ENCODE data around the gene RGCC. TPM values are rescaled to one million over a fixed set of nuclear protein-coding genes. Genes with fewer than 3 reads are reported as not detected.
"Not testable (repeated sequence)": the region's sequence is repeated elsewhere in the genome, so short reads cannot be mapped to it uniquely, and the experiment has no call there.

RGCC gene
- total RNA-seq, 1 experiment from 2014 or later, result 3.4 TPM

GRCh38 chr13:41418731-41419130, 38.6 kb upstream of the RGCC start:
- intact Hi-C loops (cut with micrococcal nuclease; ENCODE audit: unreplicated experiment), result no loop called here
- no TSS peak for BruUV-seq (replicated peaks)
- no peaks in the 10 kb centered on the region for H3K4me1 ChIP-seq (replicated peaks; ENCODE audit: insufficient read depth)
- no peaks in the 10 kb centered on the region for H3K79me2 ChIP-seq (ENCODE audit: low read depth)
- no peak overlapping the region for H2AFZ ChIP-seq
- no peak for DNase-seq
- H3K9me2 ChIP-seq (ENCODE audit: insufficient read depth), result no peaks in the 10 kb centered on the region
- no peak overlapping the region for H3K27ac ChIP-seq
- no peaks in the 10 kb centered on the region for H3F3A ChIP-seq (ENCODE audit: insufficient read depth, low read depth)
- no peak for TF ChIP-seq EZH2 (IDR thresholded peaks at IDR 0.05; ENCODE audit: low read depth)
- ChIA-PET POLR2A (ENCODE audit: unreplicated experiment) (no interaction called here), CTCF (no interaction called here)
- no peaks in the 10 kb centered on the region for H3K36me3 ChIP-seq (ENCODE audit: low read depth)
- no peak overlapping the region for H3K4me3 ChIP-seq
- H3K9me3 ChIP-seq (ENCODE audit: insufficient read depth, low read depth), result no peaks in the 10 kb centered on the region
- H3K27me3 ChIP-seq (ENCODE audit: insufficient read depth, low read depth), result no peaks in the 10 kb centered on the region
- no peaks in the 10 kb centered on the region for H4K20me1 ChIP-seq (ENCODE audit: insufficient read depth)
- no peak overlapping the region for H3K4me2 ChIP-seq

- Histone ChIP-seq H3K9me3 (ENCODE audit: insufficient read depth, low read depth) (no peaks in the 10 kb centered on the region), H3F3A (ENCODE audit: insufficient read depth, low read depth) (no peaks in the 10 kb centered on the region), H3K79me2 (ENCODE audit: low read depth) (no peaks in the 10 kb centered on the region), H3K4me2 (no peak overlapping the region), H3K4me1 (replicated peaks; ENCODE audit: insufficient read depth) (no peaks in the 10 kb centered on the region), H3K36me3 (ENCODE audit: low read depth) (no peaks in the 10 kb centered on the region), H4K20me1 (ENCODE audit: insufficient read depth) (no peaks in the 10 kb centered on the region), H3K27ac (no peak overlapping the region), H3K9me2 (ENCODE audit: insufficient read depth) (no peaks in the 10 kb centered on the region), H2AFZ (no peak overlapping the region), H3K4me3 (no peak overlapping the region), H3K27me3 (ENCODE audit: insufficient read depth, low read depth) (no peaks in the 10 kb centered on the region)
- no peak for DNase-seq
- intact Hi-C loops (cut with micrococcal nuclease; ENCODE audit: unreplicated experiment), result no loop called here
- BruUV-seq (replicated peaks), result no TSS peak
- no peak for TF ChIP-seq CTCF (conservative IDR thresholded peaks at IDR 0.05)
- no peak for TF ChIP-seq EZH2 (IDR thresholded peaks at IDR 0.05; ENCODE audit: low read depth)
- POLR2A ChIA-PET (ENCODE audit: unreplicated experiment), result no interaction called here
- CTCF ChIA-PET, result no interaction called here
These were observed 38.1 kb upstream of the RGCC start for GRCh38 chr13:41419206-41419605.

DNA sequence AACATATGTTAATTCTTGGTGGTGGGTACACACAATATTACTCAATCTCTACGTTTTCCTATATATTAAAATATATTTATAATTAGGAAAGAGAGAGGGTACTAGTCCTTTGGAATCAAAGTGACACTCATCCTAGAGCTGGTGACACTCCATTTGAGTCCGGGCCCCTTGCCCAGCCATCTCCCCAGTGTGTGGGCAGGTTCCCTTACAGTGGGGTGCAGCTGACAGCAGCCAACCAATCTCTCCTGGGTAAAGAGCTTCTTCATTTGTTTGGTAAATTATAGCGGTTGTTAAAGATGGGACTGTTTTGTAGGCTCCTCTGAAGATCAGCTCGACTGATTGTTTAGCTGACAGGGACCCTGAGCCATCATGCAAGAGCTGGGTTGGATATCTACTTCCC, 37.2 kb upstream of the RGCC start:
- no TSS peak for BruUV-seq (replicated peaks)
- ChIA-PET POLR2A (ENCODE audit: unreplicated experiment) (interaction anchor here (0.7 kb wide), 1 partner anchor 8 kb away, joined by 4 read pairs; no protein-coding TSS in a partner anchor), CTCF (no interaction called here)
- intact Hi-C loops (cut with micrococcal nuclease; ENCODE audit: unreplicated experiment), result no loop called here
- Histone ChIP-seq H3F3A (ENCODE audit: insufficient read depth, low read depth) (no peaks in the 10 kb centered on the region), H3K27me3 (ENCODE audit: insufficient read depth, low read depth) (no peaks in the 10 kb centered on the region), H3K4me2 (no peak overlapping the region), H3K4me1 (replicated peaks; ENCODE audit: insufficient read depth) (no peaks in the 10 kb centered on the region), H3K9me3 (ENCODE audit: insufficient read depth, low read depth) (no peaks in the 10 kb centered on the region), H3K36me3 (ENCODE audit: low read depth) (no peaks in the 10 kb centered on the region), H4K20me1 (ENCODE audit: insufficient read depth) (no peaks in the 10 kb centered on the region), H3K9me2 (ENCODE audit: insufficient read depth) (no peaks in the 10 kb centered on the region), H3K4me3 (no peak overlapping the region), H3K27ac (no peak overlapping the region), H3K79me2 (ENCODE audit: low read depth) (no peaks in the 10 kb centered on the region), H2AFZ (no peak overlapping the region)
- DNase-seq, result no peak
- TF ChIP-seq CTCF (conservative IDR thresholded peaks at IDR 0.05) (no peak), EZH2 (IDR thresholded peaks at IDR 0.05; ENCODE audit: low read depth) (no peak)

GRCh38 chr13:41421330-41421729, 36.0 kb upstream of the RGCC start:
- H3K27me3 ChIP-seq (ENCODE audit: insufficient read depth, low read depth); DNase-seq; H3K4me3 ChIP-seq; intact Hi-C loops (cut with micrococcal nuclease; ENCODE audit: unreplicated experiment); H3K9me3 ChIP-seq (ENCODE audit: insufficient read depth, low read depth); H2AFZ ChIP-seq; CTCF ChIA-PET; H3K27ac ChIP-seq; H3K4me1 ChIP-seq (replicated peaks; ENCODE audit: insufficient read depth); H3K4me2 ChIP-seq; POLR2A ChIA-PET (ENCODE audit: unreplicated experiment); H3F3A ChIP-seq (ENCODE audit: insufficient read depth, low read depth); H4K20me1 ChIP-seq (ENCODE audit: insufficient read depth); BruUV-seq (replicated peaks); H3K79me2 ChIP-seq (ENCODE audit: low read depth); H3K36me3 ChIP-seq (ENCODE audit: low read depth); H3K9me2 ChIP-seq (ENCODE audit: insufficient read depth): not testable (repeated sequence)

DNA sequence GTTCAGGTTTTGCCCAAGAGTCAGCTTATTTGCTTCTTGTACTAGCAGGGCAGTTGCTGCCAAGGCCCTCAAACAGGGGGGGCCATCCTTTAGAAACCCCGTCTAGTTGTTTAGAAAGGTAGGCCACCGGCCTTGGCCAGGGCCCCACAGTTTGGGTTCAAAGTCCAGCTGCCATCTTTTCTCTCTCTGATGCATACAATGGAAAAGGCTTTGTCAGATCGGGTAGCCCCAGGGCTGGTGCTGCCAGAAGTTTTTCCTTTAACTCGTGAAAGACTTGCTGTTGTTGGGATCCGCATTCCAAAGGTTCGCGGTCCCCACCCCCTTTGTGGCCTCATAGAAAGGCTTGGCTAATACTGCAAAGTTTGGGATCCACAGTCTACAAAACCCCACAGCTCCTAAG, 35.4 kb upstream of the RGCC start:
- H3K4me2 ChIP-seq; DNase-seq; H3K79me2 ChIP-seq (ENCODE audit: low read depth); H4K20me1 ChIP-seq (ENCODE audit: insufficient read depth); H3K4me1 ChIP-seq (replicated peaks; ENCODE audit: insufficient read depth); POLR2A ChIA-PET (ENCODE audit: unreplicated experiment); H3K36me3 ChIP-seq (ENCODE audit: low read depth); H3K27me3 ChIP-seq (ENCODE audit: insufficient read depth, low read depth); CTCF ChIA-PET; H3K27ac ChIP-seq; intact Hi-C loops (cut with micrococcal nuclease; ENCODE audit: unreplicated experiment); H3K9me3 ChIP-seq (ENCODE audit: insufficient read depth, low read depth); H3K4me3 ChIP-seq; H3F3A ChIP-seq (ENCODE audit: insufficient read depth, low read depth); H2AFZ ChIP-seq; BruUV-seq (replicated peaks); H3K9me2 ChIP-seq (ENCODE audit: insufficient read depth): not testable (repeated sequence)

GRCh38 chr13:41423259-41423658, 34.1 kb upstream of the RGCC start:
- BruUV-seq (replicated peaks); H3K4me3 ChIP-seq; H3K27me3 ChIP-seq (ENCODE audit: insufficient read depth, low read depth); DNase-seq; H3K79me2 ChIP-seq (ENCODE audit: low read depth); H4K20me1 ChIP-seq (ENCODE audit: insufficient read depth); H3K9me2 ChIP-seq (ENCODE audit: insufficient read depth); H3F3A ChIP-seq (ENCODE audit: insufficient read depth, low read depth); H3K4me1 ChIP-seq (replicated peaks; ENCODE audit: insufficient read depth); H3K27ac ChIP-seq; H3K9me3 ChIP-seq (ENCODE audit: insufficient read depth, low read depth); CTCF ChIA-PET; POLR2A ChIA-PET (ENCODE audit: unreplicated experiment); intact Hi-C loops (cut with micrococcal nuclease; ENCODE audit: unreplicated experiment); H3K4me2 ChIP-seq; H2AFZ ChIP-seq; H3K36me3 ChIP-seq (ENCODE audit: low read depth): not testable (repeated sequence)
